Neural cell (in vitro differentiated cells): ENCODE results near the gene SMIM22.

Experiments
- MXI1 ChIP-seq: fragments of 450-650 bp; conservative IDR thresholded peaks from 2 replicates; pipeline ENCODE4 v1.6.1; 2014; ENCODE audit warnings: antibody characterized with exemption, mild to moderate bottlenecking; ENCODE audit not compliant: poor library complexity, severe bottlenecking
- POLR2AphosphoS5 ChIP-seq: IDR thresholded peaks from 2 replicates; pipeline ENCODE4 v1.6.1; 2012
- TF ChIP-seq, protein P1 (sequence below): fragments of 450-650 bp; IDR thresholded peaks from 2 replicates; pipeline ENCODE4 v1.5.1; 2014; ENCODE audit warnings: antibody characterized with exemption, mild to moderate bottlenecking, moderate library complexity; ENCODE audit not compliant: poor library complexity, severe bottlenecking

GRCh38 chr16:4766875-4767628 lies 28.1 kb upstream of the SMIM22 start, which contains the start of gene ZNF500:
- peak; percentile 82 for TF ChIP-seq MXI1
- TF ChIP-seq, protein P1, sequence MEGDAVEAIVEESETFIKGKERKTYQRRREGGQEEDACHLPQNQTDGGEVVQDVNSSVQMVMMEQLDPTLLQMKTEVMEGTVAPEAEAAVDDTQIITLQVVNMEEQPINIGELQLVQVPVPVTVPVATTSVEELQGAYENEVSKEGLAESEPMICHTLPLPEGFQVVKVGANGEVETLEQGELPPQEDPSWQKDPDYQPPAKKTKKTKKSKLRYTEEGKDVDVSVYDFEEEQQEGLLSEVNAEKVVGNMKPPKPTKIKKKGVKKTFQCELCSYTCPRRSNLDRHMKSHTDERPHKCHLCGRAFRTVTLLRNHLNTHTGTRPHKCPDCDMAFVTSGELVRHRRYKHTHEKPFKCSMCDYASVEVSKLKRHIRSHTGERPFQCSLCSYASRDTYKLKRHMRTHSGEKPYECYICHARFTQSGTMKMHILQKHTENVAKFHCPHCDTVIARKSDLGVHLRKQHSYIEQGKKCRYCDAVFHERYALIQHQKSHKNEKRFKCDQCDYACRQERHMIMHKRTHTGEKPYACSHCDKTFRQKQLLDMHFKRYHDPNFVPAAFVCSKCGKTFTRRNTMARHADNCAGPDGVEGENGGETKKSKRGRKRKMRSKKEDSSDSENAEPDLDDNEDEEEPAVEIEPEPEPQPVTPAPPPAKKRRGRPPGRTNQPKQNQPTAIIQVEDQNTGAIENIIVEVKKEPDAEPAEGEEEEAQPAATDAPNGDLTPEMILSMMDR = no peak
- peak; percentile 87 for TF ChIP-seq POLR2AphosphoS5
